ENCODE measurements around the gene ZBTB7A. TPM values are rescaled to one million over a fixed set of nuclear protein-coding genes. Genes with fewer than 3 reads are reported as not detected.

Gene ZBTB7A
- total RNA-seq, 2 donors from 2014 or later = 110 to 123 TPM

DNA sequence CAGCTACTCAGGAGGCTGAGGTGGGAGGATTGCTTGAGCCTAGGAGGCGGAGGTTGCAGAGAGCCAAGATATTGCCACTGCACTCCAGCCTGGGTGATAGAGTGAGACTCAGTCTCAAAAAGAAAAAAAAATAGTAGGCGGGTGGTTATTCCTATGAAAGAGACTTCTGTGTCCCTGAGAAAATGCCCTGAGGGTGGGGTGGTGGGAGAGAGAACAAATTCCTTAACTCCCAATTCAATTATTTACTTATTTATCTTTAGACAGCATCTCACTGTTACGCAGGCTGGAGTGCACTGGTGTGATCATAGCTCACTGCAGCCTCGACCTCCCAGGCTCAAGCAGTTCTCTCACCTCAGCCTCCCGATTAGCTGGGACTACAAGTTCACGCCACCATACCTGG is 71.1 kb downstream of the ZBTB7A start:
- H3K9me3 ChIP-seq = no peaks in the 10 kb centered on the region
- H3K4me3 ChIP-seq = no peak overlapping the region
- H3K4me1 ChIP-seq = no peaks in the 10 kb centered on the region
- intact Hi-C loops (cut with DNase I) = no loop called here
- no peaks in the 10 kb centered on the region for H3K27me3 ChIP-seq
- H3K27ac ChIP-seq = no peak overlapping the region
- no peaks in the 10 kb centered on the region for H3K36me3 ChIP-seq
- DNase-seq = no peak
- no peak overlapping the region for H3K9ac ChIP-seq (ENCODE audit: low read depth in 2 of 2, low read length in 2 of 2)
- TF ChIP-seq, protein P1, sequence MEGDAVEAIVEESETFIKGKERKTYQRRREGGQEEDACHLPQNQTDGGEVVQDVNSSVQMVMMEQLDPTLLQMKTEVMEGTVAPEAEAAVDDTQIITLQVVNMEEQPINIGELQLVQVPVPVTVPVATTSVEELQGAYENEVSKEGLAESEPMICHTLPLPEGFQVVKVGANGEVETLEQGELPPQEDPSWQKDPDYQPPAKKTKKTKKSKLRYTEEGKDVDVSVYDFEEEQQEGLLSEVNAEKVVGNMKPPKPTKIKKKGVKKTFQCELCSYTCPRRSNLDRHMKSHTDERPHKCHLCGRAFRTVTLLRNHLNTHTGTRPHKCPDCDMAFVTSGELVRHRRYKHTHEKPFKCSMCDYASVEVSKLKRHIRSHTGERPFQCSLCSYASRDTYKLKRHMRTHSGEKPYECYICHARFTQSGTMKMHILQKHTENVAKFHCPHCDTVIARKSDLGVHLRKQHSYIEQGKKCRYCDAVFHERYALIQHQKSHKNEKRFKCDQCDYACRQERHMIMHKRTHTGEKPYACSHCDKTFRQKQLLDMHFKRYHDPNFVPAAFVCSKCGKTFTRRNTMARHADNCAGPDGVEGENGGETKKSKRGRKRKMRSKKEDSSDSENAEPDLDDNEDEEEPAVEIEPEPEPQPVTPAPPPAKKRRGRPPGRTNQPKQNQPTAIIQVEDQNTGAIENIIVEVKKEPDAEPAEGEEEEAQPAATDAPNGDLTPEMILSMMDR (IDR thresholded peaks at IDR 0.05) = no peak

Other genes with a start within 250 kb of the ZBTB7A start
- not detected for gene ZFR2, start 197.9 kb downstream of the ZBTB7A start, total RNA-seq
- 1 to 10 TPM in 1 of 2 donors, under 1 TPM in 1; 0.12 to 1.0 TPM for gene ATCAY, start 186.2 kb downstream of the ZBTB7A start, total RNA-seq
- under 1 TPM in 1 of 2 donors, not detected in 1; 0.27 TPM for gene NMRK2, start 133.8 kb downstream of the ZBTB7A start, total RNA-seq
- gene DAPK3, start 95.8 kb downstream of the ZBTB7A start, total RNA-seq = 10 to 100 TPM; 53.7 to 74.3 TPM
- gene EEF2, start 81.4 kb downstream of the ZBTB7A start, total RNA-seq = 1,000 to 10,000 TPM; 2,109 to 2,241 TPM
- gene PIAS4, start 59.2 kb downstream of the ZBTB7A start, total RNA-seq = 10 to 100 TPM; 29.9 to 31.5 TPM
- 100 to 1,000 TPM; 211 to 260 TPM for gene MAP2K2, start 57.2 kb upstream of the ZBTB7A start, total RNA-seq
- 1 to 10 TPM; 1.1 to 9.9 TPM for gene CREB3L3, start 86.7 kb upstream of the ZBTB7A start, total RNA-seq
- 100 to 1,000 TPM in 1 of 2 donors, 10 to 100 TPM in 1; 83.9 to 120 TPM for gene SIRT6, start 115.7 kb upstream of the ZBTB7A start, total RNA-seq
- 1 to 10 TPM in 1 of 2 donors, under 1 TPM in 1; 0.35 to 1.8 TPM for gene ANKRD24, start 115.8 kb upstream of the ZBTB7A start, total RNA-seq
- 1 to 10 TPM in 1 of 2 donors, under 1 TPM in 1; 0.56 to 1.6 TPM for gene EBI3, start 162.6 kb upstream of the ZBTB7A start, total RNA-seq
- 10 to 100 TPM; 15.8 to 25.8 TPM for gene YJU2, start 180.2 kb upstream of the ZBTB7A start, total RNA-seq
- 10 to 100 TPM; 16.8 to 19.3 TPM for gene SHD, start 212.4 kb upstream of the ZBTB7A start, total RNA-seq
- gene TMIGD2, start 235.5 kb upstream of the ZBTB7A start, total RNA-seq = under 1 TPM in 1 of 2 donors, not detected in 1; 0.74 TPM
- gene FSD1, start 237.7 kb upstream of the ZBTB7A start, total RNA-seq = 1 to 10 TPM in 1 of 2 donors, under 1 TPM in 1; 0.98 to 2.4 TPM